Measurements from ENCODE around the gene MAGEA10.
"Not testable (repeated sequence)": the region's sequence is repeated elsewhere in the genome, so short reads cannot be mapped to it uniquely, and the experiment has no call there.

The MAGEA10 gene

DNA sequence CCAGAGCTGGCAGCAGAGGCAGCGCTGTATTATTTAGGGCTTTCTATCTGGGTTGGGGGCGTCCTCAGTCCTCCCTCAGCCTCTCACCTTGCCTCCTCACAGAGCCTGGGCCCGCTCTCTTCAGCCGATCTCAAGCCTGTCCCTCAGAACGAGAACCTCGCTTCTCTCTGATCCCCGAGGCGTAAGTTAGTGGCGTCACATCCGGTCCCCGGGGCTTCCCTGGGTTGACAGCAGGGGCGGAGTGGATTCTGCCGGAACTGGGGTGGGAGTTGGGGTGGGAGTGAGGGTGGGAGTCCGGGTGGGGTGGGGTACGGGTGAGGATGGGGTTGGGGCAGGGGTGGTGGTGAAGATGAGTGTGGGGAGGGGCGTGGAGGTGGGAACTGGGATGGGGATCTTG lies at the start of gene MAGEA10:
Gene MAGEA10 (minus strand): TSS at position 190 of the 397 bp plus-strand sequence. CDS start 2,957 bp downstream, outside the sequence.
- DNase-seq: no peak

DNA sequence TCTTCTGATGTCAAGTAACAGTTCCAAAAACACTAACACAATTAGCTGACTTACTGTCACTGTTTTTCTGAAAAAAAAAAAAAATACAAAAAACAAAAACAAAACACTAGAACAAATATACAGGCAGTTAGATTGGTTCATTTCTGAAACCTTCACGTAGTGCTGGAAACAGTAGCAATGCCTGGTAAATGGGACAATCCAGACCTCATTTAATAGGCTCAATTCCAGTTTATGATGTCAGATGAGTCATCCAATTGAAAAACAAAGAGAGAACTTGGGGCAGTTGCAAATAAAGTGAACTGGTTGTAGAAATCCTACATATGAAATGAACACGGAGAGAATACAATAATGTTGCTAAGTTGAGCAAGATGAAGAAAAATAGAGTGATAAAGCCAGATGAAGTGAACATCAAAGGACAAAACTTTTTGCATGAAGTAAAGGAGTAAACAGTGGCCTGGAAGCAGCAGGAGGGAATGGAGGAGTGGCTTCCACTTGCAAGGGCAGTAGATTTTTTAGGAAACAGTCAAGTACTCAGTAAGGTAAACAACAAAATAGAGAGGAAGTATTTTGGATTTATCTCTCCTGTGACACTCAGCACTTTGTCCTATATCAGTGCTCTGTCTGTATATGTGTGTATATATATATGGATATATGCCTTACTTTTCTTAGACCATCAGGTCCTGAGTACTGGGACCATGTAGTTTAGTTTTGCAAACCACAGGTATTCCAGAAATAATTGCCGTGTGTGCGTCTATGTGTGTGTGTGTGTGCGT lies 39.3 kb upstream of the MAGEA10 start:
- DNase-seq: no peak

DNA sequence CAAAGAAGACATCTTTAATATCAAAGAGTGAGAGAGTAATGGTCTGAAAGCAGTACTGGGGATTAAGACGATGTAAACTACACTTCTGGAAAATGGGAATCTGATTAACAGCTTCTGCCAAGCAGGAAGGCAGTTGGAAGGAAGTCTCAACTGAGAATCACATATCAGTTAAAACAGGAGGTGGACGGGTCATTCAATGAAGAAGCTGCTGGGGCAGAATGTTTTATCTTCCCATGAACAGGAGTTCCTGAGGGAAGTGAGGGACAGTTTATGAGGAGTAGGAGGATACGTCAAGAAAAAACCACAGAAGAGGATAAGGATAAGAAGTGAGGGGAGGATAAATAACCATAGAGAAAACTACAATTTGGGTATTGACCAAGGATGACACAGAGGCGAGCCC lies 38.7 kb upstream of the MAGEA10 start:
- DNase-seq: no peak

DNA sequence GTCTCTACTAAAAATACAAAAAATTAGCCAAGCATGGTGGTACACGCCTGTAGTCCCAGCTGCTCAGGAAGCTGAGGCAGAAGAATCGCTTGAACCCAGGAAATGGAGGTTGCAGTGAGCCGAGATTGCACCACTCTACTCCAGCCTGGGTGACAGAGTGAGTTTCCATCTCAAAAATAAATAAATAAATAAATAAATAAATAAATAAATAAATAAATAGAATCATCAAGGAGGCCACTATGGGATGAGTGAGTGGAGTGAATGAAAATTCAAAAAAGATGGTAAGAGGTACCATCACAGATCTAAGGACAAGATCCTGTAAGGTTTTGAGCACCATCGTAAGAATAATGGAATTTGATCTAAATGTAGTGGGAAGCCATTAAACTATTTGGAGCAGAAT lies 37.5 kb upstream of the MAGEA10 start:
- not testable (repeated sequence) for DNase-seq

DNA sequence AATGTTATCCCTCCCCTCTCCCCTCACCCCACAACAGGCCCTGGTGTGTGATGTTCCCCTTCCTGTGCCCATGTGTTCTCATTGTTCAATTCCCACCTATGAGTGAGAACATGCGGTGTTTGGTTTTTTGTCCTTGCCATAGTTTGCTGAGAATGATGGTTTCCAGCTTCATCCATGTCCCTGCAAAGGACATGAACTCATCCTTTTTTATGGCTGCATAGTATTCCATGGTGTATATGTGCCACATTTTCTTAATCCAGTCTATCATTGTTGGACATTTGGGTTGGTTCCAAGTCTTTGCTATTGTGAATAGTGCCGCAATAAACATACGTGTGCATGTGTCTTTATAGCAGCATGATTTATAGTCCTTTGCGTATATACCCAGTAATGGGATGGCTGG lies 35.5 kb upstream of the MAGEA10 start:
- DNase-seq: not testable (repeated sequence)

DNA sequence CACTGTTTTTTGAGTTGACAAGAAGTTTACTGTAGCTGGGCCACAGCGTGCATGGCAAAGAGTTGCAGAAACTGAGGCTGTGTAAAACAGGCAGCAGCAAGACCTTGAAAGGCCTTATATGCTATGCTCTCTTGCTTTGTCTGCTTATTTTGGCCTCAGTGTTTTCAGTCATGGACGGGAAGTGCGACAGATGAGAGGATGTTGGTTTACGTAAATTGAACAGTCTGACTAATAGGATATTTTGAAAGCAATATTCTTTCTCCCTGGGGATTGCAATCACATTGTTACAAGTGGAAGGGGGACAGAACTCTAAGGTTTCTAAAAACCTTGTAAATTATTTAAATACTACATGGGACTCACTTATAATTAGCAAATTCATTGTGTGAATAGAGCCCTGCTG lies 32.2 kb upstream of the MAGEA10 start:
- DNase-seq: no peak

DNA sequence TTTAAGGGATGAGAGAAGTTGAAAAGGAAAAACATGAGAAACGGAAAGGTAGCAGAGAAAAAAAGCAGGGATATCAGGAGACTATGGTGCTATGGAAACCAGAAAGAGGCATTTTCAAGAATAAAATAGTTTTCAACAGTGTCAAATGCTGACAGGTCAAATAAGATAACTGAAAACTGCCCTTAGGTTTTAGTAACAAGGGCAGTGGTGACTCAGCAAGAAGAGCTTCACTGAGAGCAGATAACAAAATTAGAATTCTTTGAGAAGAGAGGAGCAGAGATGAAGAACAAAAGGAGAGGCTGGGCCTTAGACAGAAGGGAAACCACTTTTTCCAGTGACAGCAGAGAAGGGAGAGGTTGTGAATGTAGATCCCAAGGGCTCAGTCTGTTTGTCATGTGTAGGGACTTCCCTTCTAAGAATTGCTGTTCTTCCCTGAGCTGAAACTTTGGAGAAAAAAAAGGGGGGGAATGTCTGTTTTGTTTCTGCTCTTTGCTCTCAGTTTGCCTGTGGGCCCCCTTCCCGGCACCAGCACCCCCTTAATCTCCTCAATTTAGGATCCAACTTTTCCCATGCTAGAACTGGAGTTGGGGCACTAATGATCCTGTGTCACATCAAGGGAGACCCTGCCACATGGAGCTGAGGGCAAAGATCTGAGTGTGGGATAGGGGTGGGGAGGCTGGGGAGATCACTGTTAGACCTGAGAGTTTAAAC lies 26.8 kb upstream of the MAGEA10 start:
- DNase-seq: no peak

DNA sequence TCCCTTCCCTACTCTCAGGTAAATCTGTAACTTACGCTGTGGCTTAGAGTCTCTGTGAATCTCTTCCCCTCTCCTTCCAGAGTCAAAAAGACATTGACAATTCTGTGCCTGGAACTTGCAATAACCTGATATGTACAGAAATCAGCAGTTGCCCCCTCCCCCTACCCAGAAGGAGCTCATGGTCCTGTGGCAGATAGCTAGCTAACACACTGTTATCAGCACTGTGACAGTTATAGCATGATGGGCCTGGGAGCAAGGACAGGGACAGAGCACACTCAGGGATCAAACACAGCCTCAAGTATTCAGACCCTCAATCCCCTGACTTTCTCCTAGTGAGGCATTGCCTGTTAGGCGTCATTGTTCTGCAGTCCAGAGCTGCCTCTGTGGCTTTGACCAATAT lies 18.7 kb upstream of the MAGEA10 start:
- DNase-seq: no peak

DNA sequence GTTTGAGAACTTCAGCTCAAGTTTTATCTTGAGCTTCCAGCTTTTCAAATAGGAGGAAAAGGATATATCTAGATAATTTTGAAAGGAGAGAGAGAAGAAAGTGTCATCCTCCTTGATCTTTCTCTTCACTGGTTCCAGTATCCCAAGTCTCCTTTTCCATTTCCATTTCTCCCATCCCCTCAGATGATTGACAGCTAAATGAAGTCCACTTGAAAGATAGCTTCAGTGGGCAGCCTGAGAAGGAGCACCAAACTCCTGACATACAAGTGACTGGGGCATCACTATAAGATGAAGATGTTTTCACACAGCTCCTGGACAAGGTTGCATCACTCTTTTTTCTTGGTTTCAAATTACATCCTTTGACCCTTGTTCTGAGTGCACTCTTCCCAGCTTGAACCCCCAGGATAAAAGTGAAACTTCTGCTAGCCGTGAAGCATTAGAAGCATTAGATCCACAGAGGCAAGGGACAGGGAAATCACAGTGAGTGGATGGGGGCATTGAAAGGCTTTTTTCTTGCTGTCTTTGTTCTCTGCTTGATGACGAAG lies 17.5 kb upstream of the MAGEA10 start:
- DNase-seq: no peak

DNA sequence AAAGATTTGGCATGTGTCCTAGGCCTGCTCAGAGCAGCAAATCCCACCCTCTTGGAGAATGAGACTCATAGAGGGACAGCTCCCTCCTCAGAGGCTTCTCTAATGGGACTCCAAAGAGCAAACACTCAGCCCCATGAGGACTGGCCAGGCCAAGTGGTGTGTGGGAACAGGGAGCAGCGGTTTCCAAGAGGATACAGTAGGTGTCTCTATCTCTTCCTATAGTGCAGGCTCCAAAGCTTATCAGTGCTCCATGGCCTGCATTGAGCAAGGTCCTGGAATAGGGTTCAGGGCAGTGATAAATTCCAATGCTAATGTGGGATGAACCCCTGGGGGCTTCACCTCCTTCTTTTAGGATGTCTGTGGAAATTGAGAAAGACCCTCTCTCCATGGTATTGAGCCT lies 15.7 kb upstream of the MAGEA10 start:
- DNase-seq: no peak

DNA sequence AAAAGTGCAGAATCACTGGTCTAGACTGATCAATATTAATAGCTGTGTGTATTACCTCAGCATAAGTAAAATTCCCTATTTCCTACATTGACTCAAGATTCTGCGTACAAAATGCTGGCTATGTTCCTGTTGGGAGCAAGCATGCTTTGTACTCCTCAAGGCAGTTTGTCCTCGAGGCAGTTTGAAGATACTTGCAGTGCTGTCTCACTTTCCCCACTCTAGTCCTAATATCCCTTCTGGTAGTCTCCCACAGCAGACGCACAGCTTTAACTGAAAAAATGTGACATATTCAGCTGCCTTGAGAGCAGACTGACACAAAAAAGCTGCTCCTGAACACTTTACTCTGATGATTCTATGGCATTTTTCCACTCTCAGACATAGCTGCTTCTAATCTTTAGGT lies 12.9 kb upstream of the MAGEA10 start:
- no peak for DNase-seq

DNA sequence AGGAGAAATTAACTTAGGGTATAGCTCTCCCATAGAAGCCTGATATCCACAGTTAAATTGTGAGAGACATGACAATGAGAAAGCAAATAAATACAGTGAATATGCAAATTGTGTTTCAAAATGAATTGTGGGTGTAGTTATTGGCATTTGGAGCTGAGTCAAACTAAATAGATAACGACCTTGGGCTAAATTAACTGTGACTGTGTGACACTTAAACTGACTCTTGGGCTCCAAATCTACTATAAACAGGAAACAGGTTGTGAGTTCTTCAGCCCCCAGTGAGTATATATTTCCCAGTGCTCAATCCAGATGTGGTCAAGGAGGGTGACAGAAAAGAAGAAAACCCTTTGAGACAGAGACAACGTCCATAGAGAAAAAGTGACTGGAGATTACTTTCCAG lies 11.3 kb upstream of the MAGEA10 start:
- DNase-seq: no peak

DNA sequence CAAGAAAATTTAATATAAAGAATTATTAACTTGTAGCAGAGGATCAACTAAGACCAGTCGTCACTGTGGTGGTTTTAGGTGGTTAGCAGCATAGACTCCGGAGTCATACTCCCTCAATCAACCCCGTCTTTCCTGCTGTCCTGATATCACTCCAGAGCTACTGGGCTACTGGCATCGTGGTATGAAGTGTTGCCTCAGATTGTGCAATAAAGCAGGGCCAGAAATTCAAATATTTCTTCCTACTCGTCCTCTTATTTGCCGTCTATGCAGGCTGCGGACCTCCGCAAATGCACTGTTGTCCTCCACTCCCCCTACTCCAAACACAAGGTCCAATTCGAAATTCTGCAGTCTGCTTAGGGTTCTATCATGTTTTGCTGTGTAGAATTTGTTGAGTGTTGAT lies 1.2 kb upstream of the MAGEA10 start:
- no peak for DNase-seq

DNA sequence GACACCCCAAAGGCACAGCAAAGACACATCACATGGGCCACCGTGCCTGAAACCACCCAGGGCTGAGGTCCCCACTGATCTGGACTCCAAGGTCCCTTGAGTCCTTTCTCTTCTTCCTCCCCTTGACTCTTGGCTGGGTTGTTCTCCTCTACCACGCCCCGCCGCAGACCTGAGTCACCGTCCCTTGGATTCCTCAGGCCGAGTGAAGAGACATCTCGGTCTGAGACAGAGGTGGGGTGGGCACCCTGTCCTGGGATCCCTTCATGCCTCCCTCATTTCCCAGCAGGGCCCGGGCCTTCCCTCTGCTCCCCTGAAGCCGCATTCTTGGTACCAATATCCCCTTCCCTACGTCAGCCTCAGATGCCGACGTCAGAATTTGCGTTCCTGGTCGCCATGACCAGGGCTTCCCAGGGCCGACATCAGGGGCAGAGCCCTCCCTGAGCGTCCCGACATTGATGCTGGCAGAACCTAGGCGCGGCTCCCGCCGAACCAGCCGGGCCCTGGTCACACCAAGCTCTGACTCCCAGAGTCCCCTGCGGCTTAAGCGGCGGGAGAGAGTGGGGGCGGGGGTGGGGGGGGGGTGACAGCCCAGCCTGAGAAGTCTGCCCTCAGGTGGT lies 498 bp downstream of the MAGEA10 start:
- no peak for DNase-seq

DNA sequence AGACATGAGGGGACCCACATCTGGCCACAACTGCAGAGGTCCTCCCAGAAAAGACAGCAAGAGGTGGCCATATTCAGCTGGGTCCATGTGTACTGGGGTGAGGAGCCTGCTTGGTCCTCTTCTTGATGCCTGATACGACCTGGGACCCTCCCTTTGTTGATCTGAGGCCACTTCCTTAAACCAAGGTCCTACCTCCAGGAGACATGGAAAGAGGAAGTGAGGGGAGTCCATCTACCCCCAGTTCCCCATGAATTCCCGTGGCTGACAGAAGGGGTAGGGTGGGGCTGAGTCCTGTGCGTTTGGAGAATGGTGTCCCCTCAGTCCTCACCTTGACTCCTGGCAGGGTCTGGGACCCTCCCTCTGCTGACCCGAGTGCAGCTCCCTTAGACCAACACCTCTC lies 2.1 kb downstream of the MAGEA10 start:
- DNase-seq: no peak

DNA sequence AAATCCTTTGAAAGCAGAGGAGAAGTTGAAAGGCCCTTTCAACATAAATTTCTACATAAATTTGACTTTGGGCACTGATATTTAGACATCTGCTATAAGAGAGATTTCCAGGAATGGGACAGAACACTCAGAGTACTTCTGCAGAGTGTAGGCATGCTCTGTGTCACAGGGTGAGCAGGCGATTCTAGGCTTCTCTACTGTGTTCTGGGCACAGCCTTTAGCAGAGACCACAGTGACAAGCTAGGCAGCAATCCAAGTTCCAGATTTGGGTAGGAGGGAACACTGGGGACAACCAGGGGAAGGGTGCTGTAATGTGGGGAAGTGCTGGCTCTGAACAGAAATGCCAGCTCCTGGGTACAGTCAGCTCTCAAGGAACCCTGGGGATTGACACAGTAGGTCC lies 6.9 kb downstream of the MAGEA10 start:
- no peak for DNase-seq

DNA sequence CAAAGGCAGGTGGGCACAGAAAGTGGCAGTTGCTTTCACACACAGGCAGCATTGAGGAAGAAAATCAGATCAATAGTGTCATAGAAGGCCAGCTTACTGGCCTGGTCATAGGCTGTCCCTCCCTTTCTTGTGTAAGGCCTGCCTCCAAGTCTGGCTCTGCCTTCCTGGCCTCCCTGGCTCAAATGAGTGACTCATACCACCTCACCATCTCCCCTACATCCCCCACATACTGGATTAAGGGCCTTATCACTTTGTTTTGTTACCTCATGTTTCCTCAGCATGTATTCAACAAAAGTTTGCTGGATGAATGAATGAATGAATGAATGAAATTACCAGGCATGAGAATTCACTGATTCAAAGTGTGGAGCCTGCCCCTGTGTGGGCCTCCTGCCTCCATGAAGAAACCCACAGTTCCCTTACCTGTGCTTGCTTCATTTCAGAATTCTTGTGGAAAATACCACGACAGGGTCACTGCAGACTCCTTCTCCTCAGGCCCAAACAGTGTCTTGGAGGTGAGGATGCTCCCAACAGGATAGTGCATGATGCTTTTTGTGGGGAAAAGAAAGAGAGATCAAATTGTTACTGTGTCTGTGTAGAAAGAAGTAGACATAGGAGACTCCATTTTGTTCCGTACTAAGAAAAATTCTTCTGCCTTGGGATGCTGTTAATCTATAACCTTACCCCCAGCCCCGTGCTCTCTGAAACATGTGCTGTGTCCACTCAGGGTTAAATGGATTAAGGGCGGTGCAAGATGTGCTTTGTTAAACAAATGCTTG lies 9.1 kb downstream of the MAGEA10 start:
- DNase-seq: not testable (repeated sequence)

DNA sequence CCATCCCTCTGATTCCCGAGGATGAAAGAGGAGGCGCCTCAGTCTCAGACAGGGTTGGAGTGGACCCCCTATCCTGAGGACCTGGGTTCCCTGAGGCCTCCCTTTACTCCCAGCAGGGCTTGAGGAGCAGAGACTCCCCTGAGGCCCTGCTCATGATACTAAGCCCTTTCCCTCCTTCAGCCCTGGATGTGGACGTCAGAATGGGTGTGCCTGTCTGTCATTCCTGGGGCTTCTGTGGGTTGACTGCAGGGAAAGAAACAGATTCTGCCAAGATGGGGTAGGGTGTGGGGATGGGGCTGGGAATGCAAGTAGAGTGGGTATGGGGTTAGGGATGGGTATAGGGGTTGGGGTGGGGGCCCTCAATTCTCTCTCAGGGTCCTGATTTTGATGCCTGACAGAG lies 21.1 kb downstream of the MAGEA10 start:
- no peak for DNase-seq

DNA sequence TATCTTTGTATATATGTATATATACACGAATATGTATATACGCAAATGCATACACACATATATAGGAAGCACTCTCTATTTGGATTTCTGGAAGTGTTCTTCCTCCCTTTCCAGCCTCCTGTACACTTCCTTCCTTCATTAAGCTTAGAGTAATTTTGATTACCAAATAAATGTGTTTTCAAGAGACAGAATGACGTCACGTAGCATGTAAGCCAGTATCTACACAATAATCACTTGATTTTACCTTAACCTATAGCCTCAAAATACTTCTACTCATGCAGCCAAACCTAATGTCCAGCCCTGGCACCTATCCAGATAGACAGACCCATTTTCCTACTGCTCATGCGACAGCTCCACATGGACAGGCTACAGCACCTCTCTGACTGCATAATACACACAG lies 29.9 kb downstream of the MAGEA10 start:
- DNase-seq: no peak

DNA sequence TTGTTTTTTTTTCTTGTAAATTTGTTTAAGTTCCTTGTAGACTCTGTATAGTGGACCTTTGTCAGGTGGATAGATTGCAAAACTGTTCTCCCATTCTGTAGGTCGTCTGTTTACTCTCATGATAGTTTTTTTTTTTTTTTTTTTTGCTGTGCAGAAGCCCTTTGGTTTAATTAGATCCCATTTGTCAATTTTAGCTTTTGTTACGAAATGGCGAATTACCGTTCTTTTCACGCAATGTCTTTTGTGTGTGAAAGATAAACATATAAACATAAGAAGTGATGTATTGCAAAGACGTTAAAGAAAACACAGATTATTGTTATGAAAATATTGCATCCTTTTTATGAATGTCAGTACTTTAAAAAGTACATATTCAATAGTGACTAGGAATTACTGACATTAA lies 34.5 kb downstream of the MAGEA10 start:
- DNase-seq: no peak

DNA sequence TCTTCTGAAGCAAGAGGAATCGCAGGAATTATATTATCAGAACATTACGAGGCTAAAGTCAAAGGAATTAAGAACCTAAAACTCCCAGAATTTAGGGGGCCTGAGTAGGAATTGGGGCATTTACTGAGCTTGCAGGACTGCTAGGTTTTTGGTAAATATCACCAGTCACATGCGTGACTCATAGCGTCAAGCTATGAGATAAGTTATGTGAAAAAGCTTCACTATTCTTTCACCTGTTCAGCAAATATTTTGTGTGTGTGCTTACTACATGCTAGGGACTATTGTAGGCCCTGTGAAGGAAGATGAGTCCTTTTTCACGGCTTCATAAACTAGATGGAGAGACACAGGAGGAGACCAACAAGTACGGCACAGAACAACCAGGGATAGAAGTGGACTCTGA lies 52.2 kb downstream of the MAGEA10 start:
- DNase-seq: no peak

Data from NCI-H1417 (cell line).